NCI-H510A treated with DMSO at 0.1 percent for 48 hours (cell line): ENCODE results near the gene NOC4L.
"Not testable (repeated sequence)": the region's sequence is repeated elsewhere in the genome, so short reads cannot be mapped to it uniquely, and the experiment has no call there.

Experiments
- DNase-seq: peaks from one replicate; lab custom pipeline; 2025; lab: John Stamatoyannopoulos, UW

NOC4L gene

DNA sequence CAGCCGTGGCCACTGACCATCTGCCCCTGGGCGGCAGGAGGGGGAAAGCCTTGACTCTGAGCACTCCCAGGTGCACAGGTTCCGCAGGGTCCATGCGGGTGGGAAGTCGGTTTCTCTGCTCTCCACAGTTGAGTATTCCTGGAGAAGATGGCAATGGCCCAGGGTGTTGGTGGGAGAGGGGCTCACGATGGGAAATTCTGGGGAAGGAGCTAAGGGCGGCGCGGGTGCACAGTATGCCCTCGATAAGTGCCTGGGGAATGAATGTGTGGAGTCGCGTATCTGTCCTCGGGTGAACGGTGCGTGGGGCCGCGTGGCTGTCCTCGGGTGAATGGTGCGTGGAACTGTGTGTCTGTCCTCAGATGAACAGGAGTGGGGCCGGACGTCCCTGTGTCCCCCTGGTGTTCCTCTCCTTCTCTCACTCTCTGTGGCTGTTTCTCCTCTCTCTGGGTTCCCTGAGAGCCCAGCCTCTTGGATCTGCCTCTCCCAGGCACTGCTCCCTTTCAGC lies 38.0 kb downstream of the NOC4L start:
- DNase-seq, result no peak

DNA sequence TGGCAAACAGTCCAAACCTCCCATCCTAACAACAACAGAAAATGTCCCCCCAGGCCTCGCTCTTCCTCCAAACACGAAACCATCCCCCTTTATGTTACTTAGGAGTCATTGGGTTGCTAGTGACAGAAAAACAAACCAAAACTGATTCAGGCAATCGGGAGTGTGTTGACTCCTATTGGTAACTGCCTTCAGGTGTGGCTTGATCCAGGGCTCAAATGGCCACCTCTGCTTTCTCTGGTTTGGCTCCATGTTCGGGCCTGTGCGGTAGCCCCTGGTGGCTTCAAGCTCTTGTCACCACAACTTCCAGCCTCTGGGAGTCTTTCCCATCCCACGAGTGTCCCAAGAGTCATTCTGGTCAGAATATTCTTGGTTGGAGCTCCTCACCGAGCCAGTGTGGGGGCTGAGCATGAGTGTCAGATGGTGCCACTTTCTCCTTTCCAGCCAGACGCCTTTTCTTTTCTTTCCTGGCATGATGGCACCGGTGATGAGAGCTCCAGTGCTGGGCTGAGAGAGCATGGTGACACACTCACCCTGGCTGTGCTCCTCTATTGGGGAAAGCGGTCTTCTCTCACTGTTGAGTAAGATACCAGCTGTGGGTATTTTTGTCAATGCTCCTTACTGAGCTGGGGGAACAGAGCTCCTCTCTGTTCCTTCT lies 38.6 kb downstream of the NOC4L start:
- DNase-seq, result no peak

- no peak for DNase-seq
Measured at GRCh38 chr12:132185705-132186104, 41.4 kb downstream of the NOC4L start.

DNA sequence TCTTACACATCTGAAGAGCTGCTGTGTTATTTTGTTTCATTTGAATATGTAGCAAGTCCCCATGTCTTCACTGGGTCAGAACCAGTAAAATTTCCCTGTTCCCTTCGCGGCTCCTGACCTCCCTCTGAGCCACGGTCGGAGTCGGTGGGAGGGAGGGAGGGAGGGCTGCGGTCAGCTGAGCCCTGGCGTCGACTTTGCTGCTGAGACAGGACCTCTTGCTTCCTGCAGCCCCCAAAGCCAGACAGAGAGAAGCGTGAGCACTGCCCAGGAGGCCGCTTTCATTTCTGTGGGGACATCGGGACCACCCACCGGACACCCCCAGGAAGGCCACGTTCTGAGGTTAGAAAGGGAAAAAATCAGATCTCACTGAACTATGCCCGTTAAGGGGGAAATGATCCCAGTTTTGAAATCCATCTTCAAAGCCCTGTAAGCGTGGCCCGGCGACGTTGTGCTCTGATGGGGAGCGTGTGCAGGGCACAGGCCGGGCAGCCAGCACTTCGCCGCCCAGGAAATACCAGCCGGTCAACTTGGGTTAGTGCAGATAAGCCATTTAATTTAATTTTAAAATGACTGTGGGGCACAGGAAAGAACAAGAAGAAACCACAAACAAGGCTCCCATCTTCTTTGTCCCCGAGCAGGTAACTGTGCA lies 42.1 kb downstream of the NOC4L start:
- DNase-seq, result no peak

- no peak for DNase-seq
Measured at GRCh38 chr12:132186857-132187620, 42.8 kb downstream of the NOC4L start.

DNA sequence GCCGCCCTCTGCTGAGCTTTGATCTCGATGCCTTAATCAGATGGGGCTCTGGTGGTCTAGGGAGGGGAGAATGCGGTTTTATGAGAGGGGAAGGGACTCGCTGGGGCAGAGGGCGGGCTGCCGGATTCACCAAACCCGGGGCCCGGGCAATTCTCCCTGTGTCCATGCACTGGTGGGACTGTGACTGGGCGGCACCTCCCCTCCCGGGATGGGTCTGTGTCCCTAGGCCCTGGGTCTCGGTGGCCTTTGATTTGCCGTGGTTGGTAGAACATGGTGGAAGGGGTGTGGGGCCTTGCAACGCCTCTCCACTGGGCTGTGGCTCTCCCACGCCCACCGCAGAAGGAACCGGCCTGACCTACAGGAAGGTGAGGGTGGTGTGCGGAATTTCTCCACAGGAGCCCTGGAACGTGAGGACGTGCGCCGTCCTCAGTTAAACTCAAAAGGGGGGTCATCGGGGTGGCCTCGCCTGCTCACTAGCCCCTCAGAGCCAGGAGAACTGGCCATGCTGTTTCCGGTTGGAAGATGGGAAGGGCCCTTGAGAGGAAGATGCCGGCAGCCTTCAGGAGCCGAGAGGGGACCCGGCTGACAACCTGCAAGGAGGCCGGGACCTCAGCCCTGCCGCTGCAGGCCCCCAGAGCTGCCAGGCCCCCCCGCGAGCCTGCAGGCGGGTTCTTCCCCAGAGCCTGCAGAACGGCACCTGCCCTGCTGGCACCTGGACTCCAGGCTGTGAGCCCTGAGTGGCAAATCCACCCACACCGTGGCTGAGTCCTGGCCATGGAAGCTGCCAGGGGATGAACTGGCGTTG lies 43.6 kb downstream of the NOC4L start:
- no peak for DNase-seq

DNA sequence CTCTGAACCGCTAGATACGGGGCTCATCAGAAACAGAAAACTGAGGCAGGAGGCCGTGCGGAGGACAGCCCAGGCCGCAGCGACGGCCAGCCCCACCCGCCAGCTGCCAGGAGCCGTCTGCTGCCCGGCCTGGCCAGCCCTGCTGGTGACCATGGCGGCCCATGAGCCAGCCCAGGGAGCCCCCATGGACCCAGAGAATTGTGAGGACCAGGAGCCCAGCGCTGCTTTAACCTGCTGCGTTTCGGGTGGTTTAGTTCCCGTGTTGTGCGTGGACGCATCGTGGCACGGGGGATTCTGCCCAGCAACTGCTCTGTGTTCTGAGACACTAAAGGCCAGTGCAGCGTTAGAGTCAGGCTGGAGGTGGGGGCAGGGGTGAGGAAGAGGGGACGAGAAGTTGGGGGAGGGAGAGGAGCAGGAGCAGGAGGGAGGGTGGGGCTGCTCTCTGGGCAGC lies 44.2 kb downstream of the NOC4L start:
- DNase-seq, result no peak

- no peak for DNase-seq
Measured at GRCh38 chr12:132188916-132189325, 44.7 kb downstream of the NOC4L start.

GRCh38 chr12:132189378-132190011 lies 45.2 kb downstream of the NOC4L start:
- DNase-seq, result no peak

- DNase-seq, result no peak
Measured at GRCh38 chr12:132190012-132190755, 45.9 kb downstream of the NOC4L start.

- DNase-seq, result no peak
Measured at GRCh38 chr12:132190834-132191500, 46.7 kb downstream of the NOC4L start.

DNA sequence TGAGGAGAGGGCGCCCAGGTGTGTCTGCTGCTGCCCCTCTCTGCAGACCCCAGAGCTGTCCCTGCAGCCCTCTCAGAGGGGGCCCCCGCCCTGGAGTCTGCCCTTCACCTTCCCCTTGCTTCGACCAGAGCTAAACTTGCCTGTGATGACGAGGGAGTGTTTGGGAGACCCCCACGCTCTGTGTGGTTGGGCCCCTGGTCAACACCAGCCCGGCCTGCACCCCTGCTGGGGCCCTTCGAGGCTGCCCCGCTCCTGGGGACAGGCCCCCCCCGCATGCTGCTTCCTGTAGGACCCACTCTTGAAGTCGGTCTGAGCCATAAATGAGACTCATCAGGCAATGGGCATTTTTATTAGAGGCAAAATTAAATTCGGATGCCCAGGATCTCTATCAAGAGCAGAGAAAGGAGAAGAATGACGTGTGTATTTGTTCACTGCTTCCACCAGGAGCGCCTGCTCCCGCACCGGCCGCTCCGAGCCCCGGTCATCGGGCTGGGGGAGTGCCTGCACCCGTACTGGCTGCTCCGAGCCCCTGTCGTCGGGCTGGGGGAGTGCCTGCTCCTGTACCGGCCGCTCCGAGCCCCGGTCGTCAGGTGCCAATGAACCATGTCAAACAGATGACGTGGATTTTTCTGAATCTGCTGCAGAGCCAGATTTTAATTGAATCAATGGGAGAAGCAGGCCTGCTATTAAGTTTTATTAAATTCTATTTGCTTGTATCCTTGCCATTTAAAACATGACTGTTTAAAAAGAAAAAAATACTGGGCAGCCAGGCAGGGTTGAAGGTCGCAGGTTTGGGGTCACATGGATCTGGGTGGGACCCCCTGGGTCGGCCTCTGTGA lies 47.7 kb downstream of the NOC4L start:
- no peak for DNase-seq

GRCh38 chr12:132194056-132194455 lies 49.8 kb downstream of the NOC4L start:
- no peak for DNase-seq

- no peak for DNase-seq
Measured at GRCh38 chr12:132194556-132194955, 50.3 kb downstream of the NOC4L start.

- DNase-seq, result not testable (repeated sequence)
Measured at GRCh38 chr12:132195242-132195641, 51.0 kb downstream of the NOC4L start.

GRCh38 chr12:132196038-132196872 lies 52.0 kb downstream of the NOC4L start:
- no peak for DNase-seq

DNA sequence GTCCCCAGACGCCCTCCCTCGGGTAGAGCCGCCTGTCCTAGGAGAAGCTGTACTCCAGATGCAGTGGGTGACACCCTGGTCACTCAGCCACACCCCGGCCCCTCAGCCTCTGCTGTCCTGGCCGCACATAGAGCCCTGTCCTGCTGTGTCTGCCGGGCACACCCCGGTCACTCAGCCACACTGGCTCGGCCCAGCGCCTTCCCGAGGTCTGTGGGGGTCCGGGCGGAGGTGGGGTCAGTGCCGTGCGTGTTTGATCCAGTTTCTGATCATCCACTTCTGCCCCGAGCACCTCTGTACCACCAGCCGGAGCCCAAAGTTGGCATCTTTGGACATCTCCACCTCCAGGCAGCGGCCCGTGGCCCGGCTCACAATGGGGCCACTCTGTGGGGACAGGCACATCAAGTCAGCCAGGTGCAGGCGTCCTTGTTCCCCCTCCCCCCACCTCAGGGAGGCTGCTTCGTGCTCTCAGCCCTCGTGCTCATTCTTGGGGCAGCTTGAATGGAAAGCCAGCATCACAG lies 52.7 kb downstream of the NOC4L start:
- DNase-seq, result no peak
